Fibroblast of skin of left quadriceps (primary cell): ENCODE data around the gene SMAP1.
A peak's percentile ranks its signal among the peaks of the same experiment; 100 is the strongest.

ENCODE experiments used
- DNase-seq, 2 experiments: peaks; one replicate each; pipeline ENCODE4 v3.0.0-alpha.2; 2013; ENCODE audit warnings: low read depth in 2 of 2

The SMAP1 gene

DNA sequence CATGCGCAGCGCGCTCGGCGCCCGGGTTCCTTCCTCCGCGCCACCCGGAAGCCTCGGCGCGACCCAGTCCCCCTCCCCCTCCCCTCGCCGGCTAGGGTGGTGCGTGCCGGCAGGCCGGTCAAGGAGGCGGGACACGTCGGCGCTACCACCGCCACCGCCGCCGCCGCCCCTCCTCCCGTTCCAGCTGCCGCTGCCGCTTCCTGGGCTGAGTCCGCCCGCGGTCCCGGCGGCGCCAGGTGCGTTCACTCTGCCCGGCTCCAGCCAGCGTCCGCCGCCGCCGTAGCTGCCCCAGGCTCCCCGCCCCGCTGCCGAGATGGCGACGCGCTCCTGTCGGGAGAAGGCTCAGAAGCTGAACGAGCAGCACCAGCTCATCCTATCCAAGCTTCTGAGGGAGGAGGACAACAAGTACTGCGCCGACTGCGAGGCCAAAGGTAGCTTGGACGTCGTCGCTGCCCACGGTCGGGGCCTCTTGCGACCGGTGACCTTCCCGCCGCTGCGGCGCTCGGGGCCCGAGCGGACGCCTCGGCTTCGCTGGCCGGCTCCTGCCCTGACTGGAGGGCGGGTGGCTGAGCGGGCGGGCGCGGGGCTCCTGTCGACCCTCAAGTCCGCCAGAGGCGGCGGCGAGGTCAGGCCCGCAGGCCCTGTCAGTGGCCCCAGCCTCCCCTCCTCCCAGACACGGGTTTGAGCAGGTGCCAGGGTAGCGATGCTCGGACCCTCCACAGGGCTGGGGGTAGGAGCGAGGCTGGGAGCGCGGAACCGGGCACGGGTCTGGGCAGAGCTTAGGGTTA, at the start of gene SMAP1:
Gene SMAP1, plus strand, starts transcription at position 173 of the 788 bp plus-strand sequence. Its CDS starts 141 bp downstream, at position 314.
- DNase-seq = peak; percentile 76 to 78

- DNase-seq = no peak
These were observed 46.9 kb upstream of the SMAP1 start for GRCh38 chr6:70620746-70621145.

- no peak for DNase-seq
These were observed 45.2 kb upstream of the SMAP1 start for GRCh38 chr6:70622461-70622860.

- no peak for DNase-seq
These were observed 42.2 kb upstream of the SMAP1 start for GRCh38 chr6:70625436-70625835.

GRCh38 chr6:70627500-70628254, 40.0 kb upstream of the SMAP1 start:
- DNase-seq = no peak

- no peak for DNase-seq
These were observed 37.8 kb upstream of the SMAP1 start for GRCh38 chr6:70629929-70630328.

GRCh38 chr6:70633870-70634269, 33.8 kb upstream of the SMAP1 start:
- DNase-seq = no peak

DNA sequence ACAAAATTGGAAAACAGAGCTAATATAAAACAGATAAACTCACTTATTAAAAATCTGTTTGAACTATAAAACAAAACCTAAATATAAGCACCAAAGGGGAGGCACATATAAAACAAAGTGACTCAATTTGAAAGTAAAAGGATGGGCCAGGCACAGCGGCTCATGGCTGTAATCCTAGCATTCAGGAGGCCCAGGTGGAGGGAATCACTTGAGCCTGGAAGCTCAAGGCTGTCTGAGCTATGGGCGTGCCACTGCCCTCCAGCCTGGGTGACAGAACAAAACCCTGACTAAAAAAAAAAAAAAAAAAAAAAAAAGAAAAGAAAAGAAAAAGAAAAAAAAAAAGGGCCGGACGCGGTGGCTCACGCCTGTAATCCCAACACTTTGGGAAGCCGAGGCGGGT, 31.1 kb upstream of the SMAP1 start:
- DNase-seq = no peak

DNA sequence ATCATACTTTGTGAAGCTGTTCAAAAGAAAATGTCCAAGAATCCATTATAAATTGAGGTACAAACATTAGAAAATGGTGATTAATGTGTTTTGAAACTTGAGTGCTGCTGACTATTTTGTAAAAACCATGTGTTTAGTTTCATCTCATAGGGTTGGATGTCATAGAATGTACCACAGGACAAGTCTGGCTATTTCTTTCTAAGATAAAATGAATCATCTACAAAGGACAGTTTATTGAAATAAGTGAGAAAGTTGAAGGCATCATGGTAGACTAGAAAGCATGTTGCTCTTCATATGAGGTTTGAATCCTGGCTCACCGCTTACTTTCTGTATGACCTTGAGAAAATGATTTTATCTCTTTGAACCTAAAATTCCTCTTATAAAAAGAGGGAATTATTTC, 29.2 kb upstream of the SMAP1 start:
- DNase-seq = no peak

DNA sequence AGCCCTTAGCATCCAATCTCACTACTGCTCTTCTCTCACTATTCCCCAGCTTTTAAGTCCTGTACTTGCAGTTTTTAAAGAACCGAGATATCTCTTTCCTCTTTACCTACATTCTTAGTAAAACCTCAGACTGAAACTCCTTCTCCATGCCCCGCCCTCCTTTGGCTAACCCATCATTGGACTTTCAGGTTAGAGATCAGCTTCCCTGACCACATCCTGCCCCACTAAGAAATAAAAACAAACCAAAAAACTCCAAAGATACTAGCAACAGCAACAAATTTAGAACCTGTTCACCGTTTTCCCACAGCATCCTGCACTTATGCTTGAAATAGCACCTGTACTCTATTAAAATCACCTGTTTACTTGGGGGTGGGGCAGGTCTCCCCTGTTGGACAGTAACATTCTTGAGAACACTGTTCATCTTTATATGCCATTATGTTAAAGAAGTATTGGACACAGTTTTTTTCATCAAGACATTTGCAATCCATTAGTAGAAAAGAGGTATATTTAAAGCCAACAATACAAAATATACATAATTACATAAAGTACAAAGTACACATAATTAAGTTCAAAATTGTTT, 16.3 kb upstream of the SMAP1 start:
- DNase-seq = no peak

DNA sequence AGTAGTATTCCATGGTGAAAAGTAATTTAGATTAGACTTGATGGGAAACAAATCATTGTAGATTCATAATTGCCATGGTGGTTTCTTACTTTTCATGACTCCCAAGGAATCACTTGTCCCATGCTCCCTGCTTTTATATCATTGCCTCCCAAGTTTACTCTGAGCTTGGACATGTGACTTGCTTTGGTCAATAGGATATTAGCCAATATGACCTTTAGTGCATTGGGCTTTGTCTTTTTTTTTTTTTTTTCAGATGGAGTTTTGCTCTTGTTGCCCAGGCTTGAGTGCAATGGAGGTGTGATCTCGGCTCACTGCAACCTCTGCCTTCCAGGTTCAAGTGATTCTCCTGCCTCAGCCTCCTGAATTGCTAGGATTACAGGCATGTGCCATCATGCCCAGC, 15.5 kb upstream of the SMAP1 start:
- no peak for DNase-seq

- DNase-seq = no peak
These were observed 10.0 kb upstream of the SMAP1 start for GRCh38 chr6:70657706-70658105.

DNA sequence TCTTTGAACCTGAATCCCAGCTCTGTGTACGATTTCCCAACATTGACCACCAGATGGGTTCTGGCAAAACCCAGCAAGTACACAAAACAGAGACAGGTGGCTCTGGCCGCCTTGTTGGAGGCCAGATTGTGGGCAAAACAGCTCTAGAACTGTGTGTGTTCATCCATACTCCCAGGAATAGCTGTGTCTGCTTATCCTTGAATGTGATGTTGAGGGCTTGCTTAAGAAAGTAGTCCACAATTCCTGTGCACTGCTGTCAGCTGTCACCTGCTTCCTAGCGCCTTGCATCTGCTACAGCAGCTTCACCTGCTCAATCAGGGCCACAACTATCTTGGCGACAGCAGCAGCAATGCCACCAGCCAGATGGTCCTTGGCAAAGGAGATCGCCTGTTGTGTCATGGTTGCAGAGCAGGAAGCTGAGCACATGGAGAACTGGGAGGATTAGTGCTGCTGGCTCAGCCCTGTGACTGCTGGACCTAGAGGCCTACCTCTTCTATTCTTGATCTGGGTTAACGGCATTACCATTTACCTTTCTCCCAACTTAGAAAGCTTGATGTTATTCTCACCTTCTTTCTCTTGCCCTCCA, 3.7 kb upstream of the SMAP1 start:
- DNase-seq = no peak

- DNase-seq = no peak
These were observed 977 bp upstream of the SMAP1 start for GRCh38 chr6:70666706-70667105.

DNA sequence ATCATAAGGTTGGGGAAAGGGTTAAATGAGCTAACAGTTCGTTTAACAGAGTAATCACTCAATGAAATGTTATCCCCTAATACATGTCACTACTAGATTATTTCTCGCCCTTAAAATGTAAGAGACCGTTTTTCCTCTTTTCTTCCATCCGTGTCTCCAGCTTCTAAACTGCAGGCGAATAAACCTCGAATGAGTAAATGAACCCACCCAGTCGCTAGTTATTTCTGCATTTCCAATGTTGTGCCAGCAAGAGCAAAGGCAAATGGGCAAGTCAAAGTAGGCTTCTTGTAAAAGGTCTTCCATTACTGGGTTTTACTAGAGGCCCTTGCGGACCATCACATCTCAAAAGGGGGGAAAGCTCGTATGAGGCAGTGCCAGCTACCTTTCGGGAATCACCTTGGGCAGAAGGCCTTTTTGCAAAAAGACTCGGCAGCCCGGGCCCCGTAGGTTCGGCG, 400 bp upstream of the SMAP1 start:
- no peak for DNase-seq

GRCh38 chr6:70668499-70668812, 773 bp downstream of the SMAP1 start:
- no peak for DNase-seq

DNA sequence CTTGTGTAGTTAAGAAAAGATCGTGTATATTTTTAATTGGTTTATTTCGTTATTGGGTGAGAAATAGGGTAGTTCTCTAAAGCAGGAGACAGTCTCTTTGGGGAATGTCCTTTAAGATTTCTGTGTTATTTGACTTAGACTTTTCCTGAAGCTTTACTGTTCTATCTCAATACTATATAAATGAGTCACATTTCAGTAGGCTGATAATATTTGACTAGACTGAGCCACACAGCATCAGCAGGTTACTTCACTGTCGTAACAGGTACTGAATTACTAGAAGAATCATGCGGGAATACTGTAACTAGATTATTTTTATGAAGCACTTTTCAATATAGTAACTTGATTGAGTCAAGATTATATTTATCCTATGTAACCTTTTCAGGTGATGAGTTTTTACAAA, 1.4 kb downstream of the SMAP1 start:
- no peak for DNase-seq

DNA sequence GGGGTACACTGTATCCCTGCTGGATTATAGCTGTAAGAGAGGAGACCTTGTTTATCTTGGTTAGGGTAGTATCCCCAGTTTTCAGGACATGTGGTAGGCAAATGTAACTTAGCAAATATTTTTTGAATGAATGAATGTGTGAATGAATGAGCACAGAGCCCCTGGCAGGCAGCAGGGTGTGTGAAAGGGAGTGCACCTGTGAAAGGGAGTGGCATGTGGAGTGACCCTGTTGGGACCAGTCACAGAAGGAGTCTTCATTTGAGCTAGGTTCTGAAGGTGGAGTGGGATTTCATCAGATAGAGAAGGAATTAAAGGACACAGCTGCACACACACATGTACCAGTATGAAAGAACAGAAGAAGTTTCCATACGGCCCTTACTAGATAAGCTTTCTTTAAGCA, 4.9 kb downstream of the SMAP1 start:
- no peak for DNase-seq

GRCh38 chr6:70673054-70673453, 5.4 kb downstream of the SMAP1 start:
- DNase-seq = no peak

GRCh38 chr6:70673601-70674000, 5.9 kb downstream of the SMAP1 start:
- DNase-seq = no peak

DNA sequence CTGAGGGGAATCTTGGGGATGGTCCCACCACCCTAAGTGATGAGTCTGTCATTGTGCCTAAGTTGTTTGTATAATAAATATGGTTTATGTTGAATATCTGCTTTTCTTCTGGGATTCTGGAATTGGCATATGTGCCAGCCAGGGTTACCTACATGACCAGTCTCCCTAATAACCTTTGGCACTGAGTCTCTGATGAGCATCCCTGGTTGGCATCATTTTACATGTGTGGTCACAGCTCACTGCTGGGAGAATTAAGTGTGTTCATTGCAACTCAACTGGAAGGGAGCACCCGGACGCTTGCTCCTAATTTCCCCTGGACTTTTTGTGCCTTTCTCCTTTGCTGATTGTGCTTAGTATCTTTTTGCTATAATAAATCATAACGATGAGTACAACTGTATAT, 8.1 kb downstream of the SMAP1 start:
- no peak for DNase-seq

DNA sequence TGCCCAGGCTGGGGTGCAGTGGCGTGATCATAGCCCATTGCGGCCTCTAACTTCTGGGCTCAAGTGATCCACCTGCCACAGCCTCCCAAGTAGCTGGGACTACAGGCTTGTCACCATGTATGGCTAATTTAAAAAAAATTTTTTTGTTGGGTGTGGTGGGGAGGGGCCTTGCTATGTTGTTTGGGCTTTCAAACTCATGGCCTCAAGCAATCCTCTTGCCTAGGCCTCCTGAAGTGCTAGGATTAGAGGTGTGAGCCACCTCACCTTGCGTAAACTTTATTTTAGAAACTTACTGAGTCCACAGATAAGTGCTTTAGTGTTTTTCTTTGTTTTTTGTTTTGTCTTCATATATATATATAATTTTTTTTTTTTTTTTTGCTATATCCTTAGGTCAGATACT, 9.1 kb downstream of the SMAP1 start:
- DNase-seq = no peak

DNA sequence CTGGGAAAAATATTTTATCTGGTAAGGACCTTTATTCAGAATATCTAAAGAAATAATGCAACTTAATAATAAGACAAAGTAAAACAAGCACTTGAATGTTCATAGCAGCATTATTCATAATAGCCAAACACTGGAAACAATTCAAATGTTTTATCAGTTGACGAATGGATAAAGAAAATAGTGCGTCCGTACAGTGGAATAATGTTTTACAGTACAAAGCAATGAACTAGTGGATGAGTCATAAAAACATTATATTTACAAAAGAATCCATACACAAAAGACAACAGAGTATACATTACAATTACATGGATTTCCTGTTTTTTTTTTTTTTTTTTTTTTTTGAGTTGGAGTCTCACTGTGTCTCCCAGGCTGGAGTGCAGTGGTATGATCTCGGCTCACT, 12.7 kb downstream of the SMAP1 start:
- no peak for DNase-seq
